Kidney capillary endothelial cell (primary cell): ENCODE results near the gene MAST2.
A peak's percentile ranks its signal among the peaks of the same experiment; 100 is the strongest.
"Not testable (repeated sequence)": the region's sequence is repeated elsewhere in the genome, so short reads cannot be mapped to it uniquely, and the experiment has no call there.

Experiments
- DNase-seq: peaks from one replicate; pipeline ENCODE4 v3.0.0-alpha.2; 2018; ENCODE audit warnings: low spot score

The MAST2 gene

GRCh38 chr1:45894331-45894730, 90.9 kb downstream of the MAST2 start:
- DNase-seq: no peak

- DNase-seq: no peak
Measured at GRCh38 chr1:45894921-45895320, 91.5 kb downstream of the MAST2 start.

- no peak for DNase-seq
Measured at GRCh38 chr1:45895406-45895805, 92.0 kb downstream of the MAST2 start.

GRCh38 chr1:45906883-45907282, 103.5 kb downstream of the MAST2 start:
- DNase-seq: no peak

- no peak for DNase-seq
Measured at GRCh38 chr1:45908611-45909140, 105.3 kb downstream of the MAST2 start.

GRCh38 chr1:45911634-45912033, 108.2 kb downstream of the MAST2 start:
- DNase-seq: no peak

GRCh38 chr1:45913183-45913683, 109.8 kb downstream of the MAST2 start:
- DNase-seq: no peak

GRCh38 chr1:45913731-45914501, 110.5 kb downstream of the MAST2 start:
- no peak for DNase-seq

- no peak for DNase-seq
Measured at GRCh38 chr1:45914836-45915235, 111.4 kb downstream of the MAST2 start.

- no peak for DNase-seq
Measured at GRCh38 chr1:45922374-45922773, 119.0 kb downstream of the MAST2 start.

- DNase-seq: no peak
Measured at GRCh38 chr1:45922813-45923212, 119.4 kb downstream of the MAST2 start.

- DNase-seq: no peak
Measured at GRCh38 chr1:45923343-45923742, 119.9 kb downstream of the MAST2 start.

GRCh38 chr1:45924736-45925135, 121.3 kb downstream of the MAST2 start:
- no peak for DNase-seq

GRCh38 chr1:45925728-45926287, 122.4 kb downstream of the MAST2 start:
- DNase-seq: no peak

- DNase-seq: no peak
Measured at GRCh38 chr1:45926330-45926729, 122.9 kb downstream of the MAST2 start.

GRCh38 chr1:45927231-45927915, 124.0 kb downstream of the MAST2 start:
- not testable (repeated sequence) for DNase-seq

GRCh38 chr1:45928486-45929205, 125.2 kb downstream of the MAST2 start:
- DNase-seq: no peak

GRCh38 chr1:45929257-45929687, 125.9 kb downstream of the MAST2 start:
- peak; percentile 84 for DNase-seq

- no peak for DNase-seq
Measured at GRCh38 chr1:45930258-45931150, 127.1 kb downstream of the MAST2 start.

- DNase-seq: not testable (repeated sequence)
Measured at GRCh38 chr1:45932205-45932604, 128.8 kb downstream of the MAST2 start.

GRCh38 chr1:45934947-45935346, 131.5 kb downstream of the MAST2 start:
- no peak for DNase-seq
